ENCODE measurements around the gene CNGA1.

DNA sequence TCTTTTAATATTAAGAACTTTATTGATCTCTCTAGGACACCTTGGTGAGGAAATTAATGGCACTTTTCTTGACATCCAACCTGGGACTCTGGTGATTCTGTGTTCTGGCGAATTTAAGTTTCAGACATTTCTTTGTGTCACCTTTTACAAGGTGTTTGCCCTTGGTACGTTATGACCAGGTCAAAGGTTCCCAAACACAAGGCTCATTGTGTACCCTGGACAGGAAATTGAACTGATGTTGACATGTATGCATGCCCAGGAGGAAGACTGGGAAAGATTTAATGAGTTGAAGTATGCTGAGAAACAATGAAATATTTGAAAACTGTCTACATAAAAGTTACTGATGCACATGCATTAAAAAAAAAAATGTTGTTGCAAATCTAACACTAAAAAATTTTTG is 22.2 kb upstream of the CNGA1 start:
- TF ChIP-seq, protein P1, sequence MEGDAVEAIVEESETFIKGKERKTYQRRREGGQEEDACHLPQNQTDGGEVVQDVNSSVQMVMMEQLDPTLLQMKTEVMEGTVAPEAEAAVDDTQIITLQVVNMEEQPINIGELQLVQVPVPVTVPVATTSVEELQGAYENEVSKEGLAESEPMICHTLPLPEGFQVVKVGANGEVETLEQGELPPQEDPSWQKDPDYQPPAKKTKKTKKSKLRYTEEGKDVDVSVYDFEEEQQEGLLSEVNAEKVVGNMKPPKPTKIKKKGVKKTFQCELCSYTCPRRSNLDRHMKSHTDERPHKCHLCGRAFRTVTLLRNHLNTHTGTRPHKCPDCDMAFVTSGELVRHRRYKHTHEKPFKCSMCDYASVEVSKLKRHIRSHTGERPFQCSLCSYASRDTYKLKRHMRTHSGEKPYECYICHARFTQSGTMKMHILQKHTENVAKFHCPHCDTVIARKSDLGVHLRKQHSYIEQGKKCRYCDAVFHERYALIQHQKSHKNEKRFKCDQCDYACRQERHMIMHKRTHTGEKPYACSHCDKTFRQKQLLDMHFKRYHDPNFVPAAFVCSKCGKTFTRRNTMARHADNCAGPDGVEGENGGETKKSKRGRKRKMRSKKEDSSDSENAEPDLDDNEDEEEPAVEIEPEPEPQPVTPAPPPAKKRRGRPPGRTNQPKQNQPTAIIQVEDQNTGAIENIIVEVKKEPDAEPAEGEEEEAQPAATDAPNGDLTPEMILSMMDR (IDR thresholded peaks at IDR 0.05 in 8 of 11, conservative IDR thresholded peaks at IDR 0.05 in 3 of 11), result no peak
- TF ChIP-seq POLR2AphosphoS5 (IDR thresholded peaks at IDR 0.05) (no peak), POLR2A (IDR thresholded peaks at IDR 0.05) (no peak)

All from spleen (tissue), 7 donors.